ENCODE data around the gene LEFTY1.

- no peak for TF ChIP-seq EZH2 (IDR thresholded peaks at IDR 0.05; ENCODE audit: borderline replicate concordance, low read length)
- no peak for TF ChIP-seq CTCF (conservative IDR thresholded peaks at IDR 0.05 in 1 of 2, IDR thresholded peaks at IDR 0.05 in 1 of 2; ENCODE audit: extremely low read depth in 1 of 2, insufficient read depth in 1 of 2, low read depth in 1 of 2, low read length in 2 of 2)
These were observed 25.8 kb downstream of the LEFTY1 start for GRCh38 chr1:225863167-225863566.

Data from mammary epithelial cell (primary cell).